ENCODE data around the gene ZBTB47. TPM values are rescaled to one million over a fixed set of nuclear protein-coding genes. Genes with fewer than 3 reads are reported as not detected.

Gene ZBTB47
- total RNA-seq, 1 experiment from 2014 or later, result 9.5 TPM

GRCh38 chr3:42632146-42632545 is 21.4 kb upstream of the ZBTB47 start:
- no TSS peak for BruUV-seq (replicated peaks)
- POLR2A ChIA-PET (ENCODE audit: unreplicated experiment), result no interaction called here
- CTCF ChIA-PET, result no interaction called here
- no peaks in the 10 kb centered on the region for H3K79me2 ChIP-seq (ENCODE audit: low read length)
- H4K20me1 ChIP-seq (ENCODE audit: low read length), result no peaks in the 10 kb centered on the region
- TF ChIP-seq EZH2phosphoT487 (IDR thresholded peaks at IDR 0.05; ENCODE audit: borderline replicate concordance, low read length) (no peak), EZH2 (IDR thresholded peaks at IDR 0.05; ENCODE audit: low read length, unreplicated experiment) (no peak), CTCF (conservative IDR thresholded peaks at IDR 0.05; ENCODE audit: low read depth, low read length) (no peak)
- no peaks in the 10 kb centered on the region for H3K9me3 ChIP-seq (ENCODE audit: low read length)
- no peak overlapping the region for H3K27ac ChIP-seq (ENCODE audit: low read length)
- no peak overlapping the region for H3K4me3 ChIP-seq (ENCODE audit: low read length)
- DNase-seq, result no peak
- H3K4me1 ChIP-seq (ENCODE audit: insufficient read depth, low read length), result no peaks in the 10 kb centered on the region
- intact Hi-C loops (cut with micrococcal nuclease), result no loop called here
- no peaks in the 10 kb centered on the region for H3F3A ChIP-seq (ENCODE audit: low read length, unreplicated experiment)
- H3K4me2 ChIP-seq (ENCODE audit: low read length), result no peak overlapping the region
- H3K36me3 ChIP-seq (ENCODE audit: low read depth, low read length), result peaks cover 77% of the 10 kb centered on the region
- no peaks in the 10 kb centered on the region for H3K27me3 ChIP-seq (ENCODE audit: low read length)
- H2AFZ ChIP-seq (ENCODE audit: low read length), result no peak overlapping the region
- H3K9me2 ChIP-seq (replicated peaks; ENCODE audit: low read length), result no peaks in the 10 kb centered on the region
- H3K9ac ChIP-seq (ENCODE audit: low read length), result no peak overlapping the region
- ATAC-seq, result peak; percentile 55; the same call in 1 of the 2 replicates

- Histone ChIP-seq H3K9ac (ENCODE audit: low read length) (no peak overlapping the region), H3K4me3 (ENCODE audit: low read length) (no peak overlapping the region), H2AFZ (ENCODE audit: low read length) (no peak overlapping the region), H3K79me2 (ENCODE audit: low read length) (no peaks in the 10 kb centered on the region), H3K36me3 (ENCODE audit: low read depth, low read length) (peaks cover 84% of the 10 kb centered on the region), H3K4me2 (ENCODE audit: low read length) (no peak overlapping the region), H3F3A (ENCODE audit: low read length, unreplicated experiment) (no peaks in the 10 kb centered on the region), H3K27me3 (ENCODE audit: low read length) (no peaks in the 10 kb centered on the region), H3K27ac (ENCODE audit: low read length) (no peak overlapping the region), H3K9me3 (ENCODE audit: low read length) (no peaks in the 10 kb centered on the region), H3K4me1 (ENCODE audit: insufficient read depth, low read length) (no peaks in the 10 kb centered on the region), H4K20me1 (ENCODE audit: low read length) (no peaks in the 10 kb centered on the region), H3K9me2 (replicated peaks; ENCODE audit: low read length) (no peaks in the 10 kb centered on the region)
- no peak for ATAC-seq
- DNase-seq, result no peak
- CTCF ChIA-PET, result no interaction called here
- BruUV-seq (replicated peaks), result no TSS peak
- intact Hi-C loops (cut with micrococcal nuclease), result no loop called here
- POLR2A ChIA-PET (ENCODE audit: unreplicated experiment), result no interaction called here
- TF ChIP-seq EZH2phosphoT487 (IDR thresholded peaks at IDR 0.05; ENCODE audit: borderline replicate concordance, low read length) (no peak), EZH2 (IDR thresholded peaks at IDR 0.05; ENCODE audit: low read length, unreplicated experiment) (no peak), CTCF (conservative IDR thresholded peaks at IDR 0.05; ENCODE audit: low read depth, low read length) (no peak)
These were observed 20.0 kb upstream of the ZBTB47 start for GRCh38 chr3:42633544-42633943.

GRCh38 chr3:42635111-42635510 is 18.4 kb upstream of the ZBTB47 start:
- no peaks in the 10 kb centered on the region for H3K79me2 ChIP-seq (ENCODE audit: low read length)
- ATAC-seq, result peak; percentile 63; the same call in 1 of the 2 replicates
- H4K20me1 ChIP-seq (ENCODE audit: low read length), result no peaks in the 10 kb centered on the region

More at GRCh38 chr3:42635111-42635510, 18.4 kb upstream of the ZBTB47 start:
- POLR2A ChIA-PET (ENCODE audit: unreplicated experiment), result no interaction called here
- Histone ChIP-seq H3K36me3 (ENCODE audit: low read depth, low read length) (peaks cover 91% of the 10 kb centered on the region), H3K9me2 (replicated peaks; ENCODE audit: low read length) (no peaks in the 10 kb centered on the region), H3K9me3 (ENCODE audit: low read length) (no peaks in the 10 kb centered on the region), H3K9ac (ENCODE audit: low read length) (no peak overlapping the region), H3K27ac (ENCODE audit: low read length) (no peak overlapping the region), H3K4me3 (ENCODE audit: low read length) (no peak overlapping the region), H3K27me3 (ENCODE audit: low read length) (no peaks in the 10 kb centered on the region), H3F3A (ENCODE audit: low read length, unreplicated experiment) (no peaks in the 10 kb centered on the region), H3K4me2 (ENCODE audit: low read length) (no peak overlapping the region), H2AFZ (ENCODE audit: low read length) (no peak overlapping the region), H3K4me1 (ENCODE audit: insufficient read depth, low read length) (no peaks in the 10 kb centered on the region)
- TF ChIP-seq EZH2phosphoT487 (IDR thresholded peaks at IDR 0.05; ENCODE audit: borderline replicate concordance, low read length) (no peak), CTCF (conservative IDR thresholded peaks at IDR 0.05; ENCODE audit: low read depth, low read length) (peak; percentile 54)
- DNase-seq, result peak; percentile 54
- intact Hi-C loops (cut with micrococcal nuclease), result no loop called here
- BruUV-seq (replicated peaks), result no TSS peak
- CTCF ChIA-PET, result no interaction called here

All from PC-3 (cell line).